Stimulated activated effector memory CD8-positive, alpha-beta T cell treated with anti-CD3 and anti-CD28 coated beads, Interleukin-12 subunit alpha, Interleukin-12 subunit beta, amount 100 ng/mL, for 72 hours (primary cell): ENCODE measurements around the gene CLEC1A.

ENCODE experiments used
- ATAC-seq: fragments of 150-1000 bp; cut with Tn5 transposase; 2 replicates; pipeline ENCODE4 v1.10.0; 2021
- DNase-seq, 2 donors: peaks; one replicate each; pipeline ENCODE4 v3.0.0; 2021 to 2022; ENCODE audit warnings: low spot score in 2 of 2
- H3K27ac Mint-ChIP-seq: one replicate; pipeline ENCODE4 v1.8.0; 2022; ENCODE audit warnings: mild to moderate bottlenecking, mixed read lengths
- H3K36me3 Mint-ChIP-seq: one replicate; pipeline ENCODE4 v1.8.0; 2022; ENCODE audit warnings: mild to moderate bottlenecking, mixed read lengths
- H3K4me1 Mint-ChIP-seq: one replicate; pipeline ENCODE4 v1.8.0; 2022; ENCODE audit warnings: mixed read lengths
- H3K4me3 Mint-ChIP-seq: one replicate; pipeline ENCODE4 v1.8.0; 2022; ENCODE audit warnings: mild to moderate bottlenecking, mixed read lengths
- H3K9me3 Mint-ChIP-seq: one replicate; pipeline ENCODE4 v1.8.0; 2022; ENCODE audit warnings: mixed read lengths

The CLEC1A gene

DNA sequence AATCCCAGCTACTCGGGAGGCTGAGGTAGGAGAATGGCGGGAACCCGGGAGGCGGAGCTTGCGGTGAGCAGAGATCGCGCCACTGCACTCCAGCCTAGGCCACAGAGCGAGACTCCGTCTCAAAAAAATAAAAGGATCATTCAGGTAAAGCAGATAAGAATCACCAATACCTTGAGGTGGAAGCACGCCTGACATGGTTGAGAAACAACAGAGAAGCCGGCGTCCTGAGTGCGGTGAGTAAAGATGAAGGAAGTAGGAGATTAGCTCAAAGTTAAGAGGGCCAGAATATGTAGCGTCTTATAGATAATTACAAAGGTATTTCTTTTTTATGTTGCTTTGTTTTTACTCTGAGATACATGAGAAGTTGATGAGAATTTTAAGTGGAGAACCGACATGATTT is 16.5 kb upstream of the CLEC1A start:
- no peak overlapping the region for H3K4me3 Mint-ChIP-seq
- H3K9me3 Mint-ChIP-seq: peaks cover 3% of the 10 kb centered on the region
- no peak overlapping the region for H3K27ac Mint-ChIP-seq
- ATAC-seq (no peak), DNase-seq (no peak)
- no peaks in the 10 kb centered on the region for H3K36me3 Mint-ChIP-seq
- H3K4me1 Mint-ChIP-seq: no peaks in the 10 kb centered on the region

DNA sequence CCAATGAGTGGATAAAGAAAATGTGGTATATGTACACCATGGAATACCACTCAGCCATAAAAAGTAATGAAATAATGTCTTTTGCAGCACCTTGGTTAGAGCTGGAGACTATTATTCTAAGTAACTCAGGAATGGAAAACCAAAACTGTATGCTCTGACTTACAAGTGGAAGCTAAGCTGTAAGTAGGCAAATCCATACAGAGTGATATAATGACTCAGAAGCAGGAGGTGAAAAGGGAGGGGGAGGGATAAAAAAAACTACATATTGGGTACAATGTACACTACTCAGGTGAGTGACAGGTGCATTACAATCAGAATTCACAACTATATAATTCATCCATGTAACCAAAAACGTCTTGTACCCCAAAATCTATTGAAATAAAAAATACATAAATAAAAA is 15.1 kb upstream of the CLEC1A start:
- Mint-ChIP-seq H3K36me3 (no peaks in the 10 kb centered on the region), H3K4me1 (no peaks in the 10 kb centered on the region), H3K9me3 (no peaks in the 10 kb centered on the region), H3K27ac (no peak overlapping the region), H3K4me3 (no peak overlapping the region)
- ATAC-seq (no peak), DNase-seq (no peak)

DNA sequence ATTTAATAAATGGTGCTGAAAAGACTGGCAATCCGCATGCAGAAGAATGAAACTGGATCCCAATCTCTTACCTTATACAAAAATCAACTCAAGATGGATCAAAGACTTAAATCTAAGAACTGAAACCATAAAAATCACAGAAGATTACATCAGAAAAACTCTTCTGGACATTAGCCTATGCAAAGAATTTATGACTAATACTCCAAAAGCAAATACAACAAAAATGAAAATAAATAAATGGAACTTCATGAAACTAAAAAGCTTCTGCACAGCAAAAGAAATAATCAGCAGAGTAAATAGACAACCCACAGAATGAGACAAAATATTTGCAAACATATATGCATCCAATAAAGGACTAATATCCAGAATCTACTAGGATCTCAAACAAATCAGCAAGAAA is 14.3 kb upstream of the CLEC1A start:
- no peak overlapping the region for H3K4me3 Mint-ChIP-seq
- H3K36me3 Mint-ChIP-seq: no peaks in the 10 kb centered on the region
- no peaks in the 10 kb centered on the region for H3K9me3 Mint-ChIP-seq
- H3K27ac Mint-ChIP-seq: no peak overlapping the region
- ATAC-seq (no peak), DNase-seq (no peak)
- no peaks in the 10 kb centered on the region for H3K4me1 Mint-ChIP-seq

DNA sequence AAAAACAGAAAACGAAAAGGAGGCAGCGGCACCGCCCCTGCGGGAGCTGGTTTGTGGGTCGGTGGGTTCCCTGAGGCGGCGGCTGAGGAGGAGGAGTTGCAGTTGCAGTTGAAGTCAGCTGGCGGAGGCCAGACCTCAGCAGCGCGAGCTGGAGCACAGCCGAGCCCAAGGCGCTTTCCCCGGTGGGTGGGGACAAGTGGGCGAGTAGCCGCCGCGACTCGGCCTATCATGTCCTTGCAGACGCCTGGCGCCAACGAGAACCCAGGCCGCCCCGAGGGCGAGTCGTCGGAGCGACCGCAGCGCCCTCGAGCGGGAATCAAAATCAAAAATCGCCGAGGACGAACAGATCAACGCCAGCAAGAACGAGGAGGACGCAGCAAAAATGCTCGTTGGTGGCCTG is 12.7 kb upstream of the CLEC1A start:
- no peak overlapping the region for H3K4me3 Mint-ChIP-seq
- H3K9me3 Mint-ChIP-seq: no peaks in the 10 kb centered on the region
- DNase-seq (no peak), ATAC-seq (no peak)
- no peak overlapping the region for H3K27ac Mint-ChIP-seq
- no peaks in the 10 kb centered on the region for H3K4me1 Mint-ChIP-seq
- H3K36me3 Mint-ChIP-seq: no peaks in the 10 kb centered on the region

DNA sequence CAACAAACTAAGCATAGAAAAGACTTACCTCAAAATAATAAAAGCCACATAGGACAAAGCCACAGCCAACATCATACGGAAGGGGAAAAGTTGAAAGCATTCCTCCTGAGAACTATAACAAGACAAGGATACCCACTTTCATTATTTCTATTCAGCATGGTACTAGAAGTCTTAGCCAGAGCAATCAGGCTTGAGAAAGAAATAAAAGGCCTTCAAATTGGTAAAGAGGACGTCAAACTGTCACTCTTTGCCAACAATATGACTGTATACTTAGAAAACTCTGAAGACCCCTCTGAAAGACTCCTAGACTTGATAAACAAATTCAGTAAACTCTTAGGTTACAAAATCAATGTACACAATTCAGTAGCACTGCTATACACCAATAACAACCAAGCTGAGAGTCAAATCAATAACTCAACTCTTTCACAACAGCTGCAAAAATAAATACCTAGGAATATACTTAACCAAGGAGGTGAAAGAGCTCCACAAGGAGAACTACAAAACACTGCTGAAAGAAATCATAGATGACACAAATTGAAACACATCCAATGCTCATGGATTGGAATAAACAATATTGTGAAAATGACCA is 11.6 kb upstream of the CLEC1A start:
- Mint-ChIP-seq H3K27ac (no peak overlapping the region), H3K4me3 (no peak overlapping the region), H3K36me3 (no peaks in the 10 kb centered on the region), H3K9me3 (no peaks in the 10 kb centered on the region), H3K4me1 (no peaks in the 10 kb centered on the region)
- DNase-seq (no peak), ATAC-seq (no peak)

DNA sequence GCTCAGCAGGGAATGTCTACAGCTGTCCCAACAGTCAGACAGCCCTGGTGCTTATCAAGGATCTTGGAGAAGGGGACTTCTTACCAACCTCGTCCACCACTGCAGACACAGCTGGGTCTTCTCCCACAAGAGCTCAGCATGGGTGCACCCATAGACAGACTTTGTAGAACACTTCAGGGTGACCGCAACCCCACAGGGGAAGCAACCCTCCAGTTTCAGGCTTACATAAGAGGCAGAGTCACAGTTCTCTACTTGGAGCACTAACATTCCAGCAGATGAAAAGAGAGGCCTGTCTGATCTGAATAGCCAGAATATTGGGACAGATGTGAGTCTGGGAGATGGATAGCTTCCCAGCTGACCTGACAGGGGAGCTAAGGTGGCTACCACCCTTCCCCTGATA is 3.5 kb upstream of the CLEC1A start:
- H3K9me3 Mint-ChIP-seq: peaks cover 5% of the 10 kb centered on the region

DNA sequence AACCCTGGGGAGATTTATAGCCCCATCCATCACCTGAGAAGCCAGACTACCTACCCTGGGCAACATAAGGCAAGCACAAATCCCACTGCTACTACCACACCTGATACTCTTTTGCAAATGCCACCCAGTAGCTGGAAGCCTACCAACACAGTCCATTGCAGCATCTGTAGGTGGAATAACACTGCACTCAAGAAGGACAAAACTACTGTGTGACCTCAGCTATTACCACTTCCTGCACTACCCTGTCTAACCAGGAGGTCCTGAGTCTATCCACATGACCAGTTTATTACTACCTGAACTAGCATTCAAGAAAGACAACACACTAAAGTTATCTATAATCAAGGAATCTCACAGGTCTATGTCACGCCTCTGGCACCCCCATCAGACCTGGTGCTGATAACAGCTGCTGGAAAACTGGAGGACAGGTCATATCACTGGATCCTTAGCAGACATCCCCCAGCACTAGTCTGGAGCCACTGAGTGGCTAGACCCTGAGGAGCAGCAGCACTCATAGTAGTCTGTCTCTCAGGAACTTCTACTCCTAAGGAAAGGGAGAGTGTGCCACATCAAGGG is 2.9 kb upstream of the CLEC1A start:
- Mint-ChIP-seq H3K36me3 (no peaks in the 10 kb centered on the region), H3K4me3 (no peak overlapping the region), H3K9me3 (peaks cover 5% of the 10 kb centered on the region), H3K27ac (no peak overlapping the region), H3K4me1 (no peaks in the 10 kb centered on the region)
- ATAC-seq (no peak), DNase-seq (no peak)

More for the DNA sequence above, 3.5 kb upstream of the CLEC1A start:
- DNase-seq (no peak), ATAC-seq (no peak)
- no peak overlapping the region for H3K4me3 Mint-ChIP-seq
- no peaks in the 10 kb centered on the region for H3K36me3 Mint-ChIP-seq
- H3K4me1 Mint-ChIP-seq: no peaks in the 10 kb centered on the region
- no peak overlapping the region for H3K27ac Mint-ChIP-seq

DNA sequence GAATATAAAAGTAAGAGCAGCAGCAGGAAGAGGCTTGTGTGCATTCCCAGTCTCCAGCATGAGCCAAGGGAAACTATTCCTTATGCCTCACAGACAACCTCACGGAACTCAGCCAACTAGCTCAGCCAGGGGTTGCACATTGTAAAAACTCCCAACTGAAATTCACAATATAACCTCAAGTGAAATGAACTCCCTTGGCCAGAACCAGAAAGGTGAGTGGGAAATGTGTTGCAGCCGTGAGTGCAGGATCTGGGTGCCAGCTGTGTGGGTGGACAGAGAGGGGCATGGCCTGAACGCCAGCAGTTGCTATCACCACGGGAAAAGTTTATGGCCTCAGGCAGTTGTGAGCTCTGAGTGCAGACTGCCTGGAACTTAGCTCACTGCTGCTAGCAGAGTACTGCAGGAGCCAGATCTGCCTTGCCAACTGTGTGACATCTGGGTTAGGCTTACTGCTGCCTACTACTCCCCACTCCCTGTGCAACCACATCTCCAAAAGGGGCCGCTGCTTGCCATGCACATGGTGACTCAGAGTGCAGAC is 2.3 kb upstream of the CLEC1A start:
- Mint-ChIP-seq H3K36me3 (no peaks in the 10 kb centered on the region), H3K27ac (no peak overlapping the region), H3K4me3 (no peak overlapping the region), H3K9me3 (peaks cover 5% of the 10 kb centered on the region), H3K4me1 (no peaks in the 10 kb centered on the region)
- DNase-seq (no peak), ATAC-seq (no peak)

DNA sequence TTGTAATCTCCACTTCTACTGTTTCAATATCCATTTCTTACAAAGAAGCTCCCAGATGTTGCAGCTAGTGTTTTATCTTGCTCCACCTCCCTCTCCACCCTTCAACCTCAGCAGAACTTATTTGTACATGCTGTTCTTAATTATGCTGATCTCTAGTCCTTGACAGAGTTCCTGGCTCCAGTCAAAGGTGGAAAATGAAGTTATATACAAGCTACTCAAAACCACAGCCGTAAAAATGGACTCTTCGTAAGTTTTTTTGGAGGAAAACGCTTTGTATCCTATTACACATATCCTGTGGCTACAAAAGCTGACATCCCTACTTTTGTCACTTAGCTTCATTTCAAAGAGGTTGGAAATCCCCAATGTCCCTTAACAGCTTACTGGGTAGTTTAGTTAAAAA is 1.3 kb downstream of the CLEC1A start:
- Mint-ChIP-seq H3K4me3 (no peak overlapping the region), H3K4me1 (no peaks in the 10 kb centered on the region), H3K36me3 (no peaks in the 10 kb centered on the region), H3K9me3 (no peaks in the 10 kb centered on the region), H3K27ac (no peak overlapping the region)
- DNase-seq (no peak), ATAC-seq (no peak)

DNA sequence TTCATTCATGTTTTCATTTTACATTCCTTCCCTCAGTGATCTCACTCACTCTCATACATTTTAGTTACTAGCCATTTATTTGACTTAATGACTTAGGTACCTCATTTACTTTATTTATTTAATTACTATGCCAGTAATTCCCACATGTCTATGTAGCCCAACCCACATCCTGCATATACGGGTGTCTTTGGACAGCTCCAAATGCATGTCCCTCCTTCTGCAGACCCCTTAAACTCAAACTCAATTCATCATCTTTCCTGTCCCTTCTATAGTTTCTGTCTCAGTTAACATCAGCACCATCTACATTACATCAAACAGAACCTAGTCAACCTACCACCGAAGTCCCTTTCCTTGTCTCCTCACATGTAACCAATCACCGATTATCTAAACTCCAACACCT is 2.8 kb downstream of the CLEC1A start:
- Mint-ChIP-seq H3K4me1 (no peaks in the 10 kb centered on the region), H3K27ac (no peak overlapping the region), H3K9me3 (no peaks in the 10 kb centered on the region), H3K36me3 (no peaks in the 10 kb centered on the region), H3K4me3 (no peak overlapping the region)
- no peak for ATAC-seq
- no peak for DNase-seq

DNA sequence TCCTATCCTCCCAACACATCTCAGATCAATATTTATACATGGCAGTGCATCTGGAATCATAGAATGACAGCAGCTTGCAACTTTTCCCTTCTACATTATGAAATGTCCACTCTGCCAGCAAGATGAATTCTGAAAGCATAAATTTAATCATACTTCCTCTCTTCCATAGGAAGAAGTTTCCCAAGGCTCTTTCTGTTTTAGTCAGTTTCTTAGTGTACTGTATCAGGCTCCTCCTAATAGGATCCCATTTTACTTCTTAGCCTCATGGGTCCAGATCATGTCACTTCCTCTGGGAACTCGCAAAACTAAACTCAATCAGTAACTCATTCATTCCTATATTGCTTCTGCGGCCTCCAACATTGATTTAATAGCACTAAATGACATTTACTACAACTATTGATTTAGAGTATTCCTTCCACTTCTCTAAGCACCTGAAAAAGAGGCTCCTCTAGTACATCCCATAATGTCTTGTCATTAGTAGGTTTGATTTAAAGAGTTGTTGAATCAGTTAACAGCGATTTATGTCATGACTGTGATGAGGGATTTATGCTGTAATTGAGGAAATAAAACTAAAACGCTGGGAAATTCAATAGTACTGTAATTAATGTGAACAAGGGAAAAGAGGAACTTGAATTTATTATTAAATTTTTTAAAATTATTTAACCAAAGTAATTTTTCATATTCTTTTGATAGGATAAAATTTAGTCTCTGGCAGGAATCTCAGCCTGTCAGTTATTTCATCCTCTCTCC is 4.0 kb downstream of the CLEC1A start:
- Mint-ChIP-seq H3K4me3 (no peak overlapping the region), H3K9me3 (no peaks in the 10 kb centered on the region), H3K36me3 (no peaks in the 10 kb centered on the region), H3K4me1 (no peaks in the 10 kb centered on the region), H3K27ac (no peak overlapping the region)
- DNase-seq: no peak
- no peak for ATAC-seq

DNA sequence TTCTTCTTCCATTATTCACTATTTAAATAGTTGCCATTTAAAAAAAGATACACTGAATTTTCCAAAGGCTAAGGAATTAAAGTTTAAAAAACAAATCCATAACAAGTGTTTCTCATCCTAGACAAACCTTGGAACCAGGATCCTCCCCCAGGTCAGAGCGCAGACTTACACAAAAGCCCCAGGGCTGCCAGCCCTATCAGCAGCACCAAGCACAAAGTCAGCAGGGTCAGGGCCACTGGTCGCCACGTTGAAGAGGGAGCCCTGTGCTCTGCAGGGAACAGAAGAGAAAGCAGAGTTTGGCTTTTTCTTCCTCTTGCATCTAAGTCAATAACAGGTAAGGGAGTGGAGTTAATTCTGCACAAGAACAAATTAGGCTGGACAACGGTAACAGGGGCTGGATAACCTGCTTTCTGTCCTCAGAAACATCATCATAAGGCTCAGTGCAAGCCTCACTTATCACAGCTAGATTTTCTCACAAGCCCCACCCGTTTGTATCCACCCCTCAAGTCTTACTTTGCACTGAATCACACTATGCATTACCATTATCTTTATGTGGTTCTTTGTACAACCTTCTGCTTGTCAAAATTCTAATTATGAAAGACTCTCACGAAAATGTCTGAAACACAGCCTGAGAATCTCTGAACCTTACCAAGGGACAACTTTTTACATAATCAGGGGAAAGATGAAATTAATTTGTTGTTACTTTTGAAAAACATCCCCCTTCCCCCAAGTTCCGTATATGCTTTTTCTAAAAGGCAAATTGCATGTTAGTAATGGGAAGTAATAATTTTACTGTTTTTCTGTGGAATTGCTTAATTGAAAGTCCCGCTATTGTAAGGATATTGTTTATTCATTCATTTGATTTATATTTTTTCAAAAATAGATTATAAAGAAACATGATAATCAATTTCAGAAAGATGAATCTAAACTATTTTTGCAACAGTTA is 9.6 kb downstream of the CLEC1A start:
- peaks cover 5% of the 10 kb centered on the region for H3K9me3 Mint-ChIP-seq
- no peaks in the 10 kb centered on the region for H3K4me1 Mint-ChIP-seq
- no peak for DNase-seq
- ATAC-seq: no peak
- H3K36me3 Mint-ChIP-seq: no peaks in the 10 kb centered on the region
- H3K4me3 Mint-ChIP-seq: no peak overlapping the region
- no peak overlapping the region for H3K27ac Mint-ChIP-seq

DNA sequence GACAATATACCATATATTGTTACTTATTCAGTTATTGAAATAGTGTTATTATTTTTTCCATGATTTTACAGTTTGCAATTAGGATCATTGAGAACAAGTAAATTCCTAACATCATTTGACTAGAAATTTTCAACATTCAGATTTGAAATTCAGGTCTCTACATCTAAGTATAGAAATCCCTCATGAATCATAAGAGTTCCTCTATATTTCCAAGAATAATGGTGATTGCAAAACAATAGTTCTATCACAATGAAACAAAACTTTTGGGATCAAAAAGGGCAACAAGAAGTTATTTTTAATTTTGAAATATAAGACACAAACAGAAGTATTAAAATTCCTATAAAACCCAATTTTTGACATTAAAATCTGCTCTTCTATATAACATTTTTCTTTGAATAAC is 10.8 kb downstream of the CLEC1A start:
- no peak overlapping the region for H3K4me3 Mint-ChIP-seq
- H3K36me3 Mint-ChIP-seq: no peaks in the 10 kb centered on the region
- no peaks in the 10 kb centered on the region for H3K4me1 Mint-ChIP-seq
- H3K9me3 Mint-ChIP-seq: peaks cover 11% of the 10 kb centered on the region
- no peak for DNase-seq
- ATAC-seq: no peak
- H3K27ac Mint-ChIP-seq: no peak overlapping the region

DNA sequence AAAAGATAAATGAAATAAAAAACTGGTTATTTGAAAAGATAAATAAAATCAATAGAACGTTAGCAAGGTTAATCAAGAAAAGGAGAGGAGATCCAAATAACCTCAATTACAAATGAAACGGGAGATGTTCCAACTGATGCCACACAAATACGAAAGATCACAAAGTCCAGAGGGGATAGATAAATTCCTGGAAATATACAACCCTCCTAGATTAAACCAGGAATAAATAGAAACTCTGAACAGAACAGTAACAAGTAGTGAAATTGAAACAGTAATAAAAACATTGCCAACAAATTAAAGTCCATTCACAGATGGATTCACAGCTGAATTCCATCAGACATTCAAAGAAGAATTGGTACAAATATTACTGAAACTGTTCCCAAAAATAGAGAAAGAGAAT is 12.4 kb downstream of the CLEC1A start:
- no peak overlapping the region for H3K27ac Mint-ChIP-seq
- DNase-seq (no peak), ATAC-seq (no peak)
- H3K4me3 Mint-ChIP-seq: no peak overlapping the region
- peaks cover 11% of the 10 kb centered on the region for H3K9me3 Mint-ChIP-seq
- H3K4me1 Mint-ChIP-seq: no peaks in the 10 kb centered on the region
- H3K36me3 Mint-ChIP-seq: no peaks in the 10 kb centered on the region

DNA sequence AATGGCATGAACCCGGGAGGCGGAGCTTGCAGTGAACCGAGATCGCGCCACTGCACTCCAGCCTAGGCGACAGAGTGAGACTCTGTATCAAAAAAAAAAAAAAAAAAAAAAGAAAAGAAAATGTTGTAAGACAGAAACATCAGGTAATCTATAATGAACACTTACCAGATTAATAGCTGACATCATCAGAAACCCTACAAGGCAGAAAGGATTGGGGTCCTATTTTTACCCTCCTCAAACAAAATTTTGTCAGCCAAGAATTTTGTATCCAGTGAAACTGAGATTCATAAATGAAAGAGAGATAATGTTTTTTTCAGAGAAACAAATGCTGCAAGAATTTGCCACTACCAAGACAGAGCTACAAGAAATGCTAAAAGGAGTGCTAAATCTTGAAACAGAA is 14.1 kb downstream of the CLEC1A start:
- no peaks in the 10 kb centered on the region for H3K36me3 Mint-ChIP-seq
- DNase-seq: no peak

More for the DNA sequence above, 14.1 kb downstream of the CLEC1A start:
- no peak overlapping the region for H3K4me3 Mint-ChIP-seq
- no peak for ATAC-seq
- no peaks in the 10 kb centered on the region for H3K4me1 Mint-ChIP-seq
- peaks cover 11% of the 10 kb centered on the region for H3K9me3 Mint-ChIP-seq
- H3K27ac Mint-ChIP-seq: no peak overlapping the region
